Trophoblast cell (in vitro differentiated cells and primary cell): ENCODE results near the gene PACS2.

Source experiments
- DNase-seq, 2 donors: peaks; one replicate each; pipeline ENCODE4 v3.0.0-alpha.2; 2016
- H2AFZ ChIP-seq: 2 replicates; pipeline ENCODE4 v1.6.1; 2013; ENCODE audit warnings: low read length, moderate library complexity, mild to moderate bottlenecking; ENCODE audit not compliant: insufficient read depth, poor library complexity
- H2AK5ac ChIP-seq: 2 replicates; pipeline ENCODE4 v1.6.1; 2013; ENCODE audit warnings: mild to moderate bottlenecking, low read length
- H2BK120ac ChIP-seq: 2 replicates; pipeline ENCODE4 v1.6.1; 2013; ENCODE audit warnings: low read length, mild to moderate bottlenecking, moderate library complexity; ENCODE audit not compliant: insufficient read depth, poor library complexity
- H2BK12ac ChIP-seq: 2 replicates; pipeline ENCODE4 v1.6.1; 2013; ENCODE audit warnings: mild to moderate bottlenecking, low read length, moderate library complexity
- H2BK5ac ChIP-seq: 2 replicates; pipeline ENCODE4 v1.6.1; 2013; ENCODE audit warnings: low read length, low read depth, moderate library complexity, mild to moderate bottlenecking; ENCODE audit not compliant: poor library complexity
- H3K14ac ChIP-seq: 2 replicates; pipeline ENCODE4 v1.6.1; 2013; ENCODE audit warnings: mild to moderate bottlenecking, low read length
- H3K18ac ChIP-seq: 2 replicates; pipeline ENCODE4 v1.6.1; 2013; ENCODE audit warnings: mild to moderate bottlenecking, low read length
- H3K23ac ChIP-seq: 2 replicates; pipeline ENCODE4 v1.6.1; 2013; ENCODE audit warnings: low read length
- H3K27ac ChIP-seq: 2 replicates; pipeline ENCODE4 v1.5.1; 2013; ENCODE audit warnings: low read depth, mild to moderate bottlenecking, inconsistent platforms, low read length, moderate library complexity
- H3K27me3 ChIP-seq: 2 replicates; pipeline ENCODE4 v1.6.1; 2013; ENCODE audit warnings: inconsistent platforms, mild to moderate bottlenecking, low read length, moderate library complexity; ENCODE audit not compliant: insufficient read depth
- H3K36me3 ChIP-seq, 2 experiments: 1 replicate in 1 of 2; 2 replicates in 1 of 2; pipeline ENCODE4 v1.6.1; 2013; ENCODE audit warnings: low read length in 2 of 2, mild to moderate bottlenecking in 2 of 2, moderate library complexity in 1 of 2; ENCODE audit not compliant: insufficient read depth in 2 of 2, control insufficient read depth in 1 of 2
- H3K4ac ChIP-seq: 2 replicates; pipeline ENCODE4 v1.6.1; 2013; ENCODE audit warnings: low read depth, mild to moderate bottlenecking, low read length, moderate library complexity
- H3K4me1 ChIP-seq, 2 experiments: 1 replicate in 1 of 2; 2 replicates in 1 of 2; pipeline ENCODE4 v1.6.1; 2013; ENCODE audit warnings: low read length in 2 of 2, mild to moderate bottlenecking in 2 of 2, moderate library complexity in 1 of 2; ENCODE audit not compliant: insufficient read depth in 2 of 2, control insufficient read depth in 1 of 2
- H3K4me2 ChIP-seq: 2 replicates; pipeline ENCODE4 v1.6.1; 2013; ENCODE audit warnings: inconsistent platforms, mild to moderate bottlenecking, low read length, moderate library complexity
- H3K4me3 ChIP-seq: 2 replicates; pipeline ENCODE4 v1.5.1; 2013; ENCODE audit warnings: mild to moderate bottlenecking, low read depth, low read length, inconsistent platforms
- H3K79me1 ChIP-seq: one replicate; pipeline ENCODE4 v1.6.1; 2013; ENCODE audit warnings: low read length
- H3K79me2 ChIP-seq: 2 replicates; pipeline ENCODE4 v1.6.1; 2013; ENCODE audit warnings: low read length, mild to moderate bottlenecking; ENCODE audit not compliant: control insufficient read depth, insufficient read depth, poor library complexity
- H3K9ac ChIP-seq: 2 replicates; pipeline ENCODE4 v1.6.1; 2013; ENCODE audit warnings: mild to moderate bottlenecking, low read length
- H3K9me3 ChIP-seq: 2 replicates; pipeline ENCODE4 v1.6.1; 2013; ENCODE audit warnings: low read depth, mild to moderate bottlenecking, control low read depth, inconsistent platforms, low read length; ENCODE audit not compliant: insufficient read depth
- H4K12ac ChIP-seq: 2 replicates; pipeline ENCODE4 v1.6.1; 2013; ENCODE audit warnings: low read depth, mild to moderate bottlenecking, low read length, moderate library complexity
- H4K8ac ChIP-seq: 2 replicates; pipeline ENCODE4 v1.6.1; 2013; ENCODE audit warnings: low read depth, mild to moderate bottlenecking, low read length, moderate library complexity
- H4K91ac ChIP-seq: one replicate; pipeline ENCODE4 v1.6.1; 2013; ENCODE audit warnings: low read depth, mild to moderate bottlenecking, low read length, moderate library complexity
- WGBS: extraction: QIAGEN DNeasy Blood & Tissue Kit; methylation state at CpG from one replicate; pipeline ENCODE4 v1.1.7; 2013; ENCODE audit warnings: missing lambda C conversion rate; ENCODE audit not compliant: insufficient read length, insufficient coverage; ENCODE audit errors: extremely low coverage; 5-methylcytosine and 5-hydroxymethylcytosine counted together

The PACS2 gene

DNA sequence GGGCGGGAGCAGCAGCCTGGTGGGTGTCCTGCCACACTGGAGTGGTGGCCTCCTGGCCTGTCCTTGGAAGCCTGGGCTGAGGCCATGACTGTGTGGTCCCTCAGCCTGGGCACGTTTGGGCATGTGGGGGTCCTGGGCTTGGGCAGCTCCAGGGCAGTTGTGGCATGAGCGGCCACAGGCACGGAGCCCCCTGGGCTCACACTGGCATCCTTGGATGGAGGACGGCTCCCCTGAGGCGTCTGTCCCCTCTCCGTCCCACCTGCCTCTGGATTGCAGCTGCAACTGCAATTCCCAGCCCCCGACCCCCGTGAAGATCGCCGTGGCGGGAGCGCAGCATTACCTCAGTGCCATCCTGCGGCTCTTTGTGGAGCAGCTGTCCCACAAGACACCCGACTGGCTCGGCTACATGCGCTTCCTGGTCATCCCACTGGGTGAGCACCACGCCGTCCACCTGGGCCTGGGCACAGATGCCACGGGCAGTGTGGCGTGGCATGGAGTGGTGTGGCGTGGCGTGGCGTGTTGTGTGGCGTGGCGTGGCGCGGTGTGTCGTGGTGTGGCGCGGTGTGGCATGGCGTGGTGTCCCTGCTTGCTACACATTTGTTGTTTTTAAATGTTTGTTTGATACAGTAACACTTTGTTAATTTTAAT lies 68.7 kb downstream of the PACS2 start:
- no peak overlapping the region for H3K4me2 ChIP-seq
- H2BK5ac ChIP-seq: no peak overlapping the region
- H3K9ac ChIP-seq: no peak overlapping the region
- no peak overlapping the region for H4K91ac ChIP-seq
- no peaks in the 10 kb centered on the region for H3K79me1 ChIP-seq
- no peak overlapping the region for H2AFZ ChIP-seq
- H4K12ac ChIP-seq: no peak overlapping the region
- H2BK120ac ChIP-seq: no peak overlapping the region
- no peak overlapping the region for H2BK12ac ChIP-seq
- no peak overlapping the region for H3K4me3 ChIP-seq
- no peak overlapping the region for H3K18ac ChIP-seq
- no peak overlapping the region for H3K4ac ChIP-seq
- no CpG with 5 or more reads among the region's 32 CpGs for WGBS
- no peak overlapping the region for H3K27ac ChIP-seq
- peaks cover 2% of the 10 kb centered on the region for H3K9me3 ChIP-seq
- no peak overlapping the region for H3K14ac ChIP-seq
- H3K79me2 ChIP-seq: no peaks in the 10 kb centered on the region
- no peak overlapping the region for H2AK5ac ChIP-seq
- peaks cover 44 to 62% of the 10 kb centered on the region in 2 experiments for H3K36me3 ChIP-seq
- H3K27me3 ChIP-seq: no peaks in the 10 kb centered on the region
- no peak overlapping the region for H3K23ac ChIP-seq
- no peak for DNase-seq
- no peaks in the 10 kb centered on the region for H3K4me1 ChIP-seq
- H4K8ac ChIP-seq: no peak overlapping the region

DNA sequence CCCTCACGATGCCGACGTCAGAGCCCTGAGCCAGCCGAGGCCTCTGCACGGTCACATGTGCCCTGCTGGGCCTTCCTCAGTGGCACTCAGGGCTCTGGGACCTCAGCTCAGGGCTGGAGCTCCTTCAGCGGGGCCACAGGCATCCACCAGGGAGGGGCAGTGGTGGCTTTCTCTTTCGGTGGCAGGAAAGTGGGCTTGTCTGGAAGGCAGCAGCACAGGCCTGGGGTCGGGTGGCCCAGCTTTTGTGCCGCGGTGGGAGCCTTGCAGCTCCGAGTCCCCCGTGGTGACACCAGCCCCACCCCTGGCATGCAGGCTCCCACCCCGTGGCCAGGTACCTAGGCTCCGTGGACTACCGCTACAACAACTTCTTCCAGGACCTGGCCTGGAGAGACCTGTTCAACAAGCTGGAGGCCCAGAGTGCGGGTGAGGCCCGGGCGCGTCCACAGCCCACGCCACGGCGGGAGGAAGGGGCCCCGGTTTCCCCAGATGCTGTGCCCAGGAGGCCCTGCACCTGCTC lies 69.6 kb downstream of the PACS2 start:
- H2BK120ac ChIP-seq: no peak overlapping the region
- no CpG with 5 or more reads among the region's 23 CpGs for WGBS
- H3K4me1 ChIP-seq: no peaks in the 10 kb centered on the region
- H3K9me3 ChIP-seq: peaks cover 2% of the 10 kb centered on the region
- no peak overlapping the region for H3K23ac ChIP-seq
- no peak overlapping the region for H3K18ac ChIP-seq
- no peak overlapping the region for H2BK12ac ChIP-seq
- no peak overlapping the region for H3K4me3 ChIP-seq
- peaks cover 44 to 62% of the 10 kb centered on the region in 2 experiments for H3K36me3 ChIP-seq
- no peak overlapping the region for H2AFZ ChIP-seq
- H3K4me2 ChIP-seq: no peak overlapping the region
- no peaks in the 10 kb centered on the region for H3K79me1 ChIP-seq
- no peaks in the 10 kb centered on the region for H3K27me3 ChIP-seq
- no peak overlapping the region for H3K9ac ChIP-seq
- no peak overlapping the region for H3K27ac ChIP-seq
- H3K14ac ChIP-seq: no peak overlapping the region
- no peak overlapping the region for H4K8ac ChIP-seq
- H3K79me2 ChIP-seq: no peaks in the 10 kb centered on the region
- no peak overlapping the region for H2AK5ac ChIP-seq
- no peak for DNase-seq
- H2BK5ac ChIP-seq: no peak overlapping the region
- H4K91ac ChIP-seq: no peak overlapping the region
- H4K12ac ChIP-seq: no peak overlapping the region
- H3K4ac ChIP-seq: no peak overlapping the region

DNA sequence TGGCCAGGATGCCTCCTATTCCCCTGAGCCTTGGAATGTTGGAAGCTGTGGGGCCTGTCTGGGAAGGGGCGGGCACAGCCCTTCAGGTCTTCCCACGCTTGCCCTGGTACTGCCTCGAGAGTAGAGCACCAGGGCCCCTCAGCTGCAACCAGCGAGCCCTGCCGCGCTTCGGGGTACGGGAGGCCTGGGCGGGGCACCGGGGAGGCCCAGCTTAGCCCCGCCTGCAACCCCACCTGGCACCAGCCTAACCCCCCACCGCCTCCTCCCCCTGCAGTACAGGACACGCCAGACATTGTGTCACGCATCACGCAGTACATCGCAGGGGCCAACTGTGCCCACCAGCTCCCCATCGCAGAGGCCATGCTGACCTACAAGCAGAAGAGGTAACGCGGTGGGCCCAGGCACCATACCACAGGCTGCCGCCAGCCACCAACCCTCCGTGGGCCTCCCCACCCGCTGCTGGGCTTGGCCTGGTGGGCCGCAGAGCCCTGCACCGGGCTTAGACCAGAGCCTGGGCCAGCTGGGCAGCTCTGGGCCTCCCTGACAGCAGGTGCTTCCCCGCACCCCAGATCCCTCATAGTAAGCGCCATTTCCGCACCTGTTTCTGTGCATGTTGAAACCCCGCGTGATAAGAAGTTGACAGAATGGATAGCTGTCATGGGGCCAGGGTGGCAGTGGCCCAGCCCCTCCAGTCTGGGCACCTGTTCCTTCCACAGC lies 70.2 kb downstream of the PACS2 start:
- Histone ChIP-seq H3K14ac (no peak overlapping the region), H2AFZ (no peak overlapping the region), H3K27me3 (no peaks in the 10 kb centered on the region), H3K23ac (no peak overlapping the region), H4K8ac (no peak overlapping the region), H2BK12ac (no peak overlapping the region), H4K12ac (no peak overlapping the region), H2AK5ac (no peak overlapping the region), H3K4me2 (no peak overlapping the region), H3K4ac (no peak overlapping the region), H3K9me3 (peaks cover 2% of the 10 kb centered on the region), H3K18ac (no peak overlapping the region), H3K4me3 (no peak overlapping the region), H3K27ac (no peak overlapping the region), H3K79me1 (no peaks in the 10 kb centered on the region), H3K4me1 (no peaks in the 10 kb centered on the region), H4K91ac (no peak overlapping the region), H2BK120ac (no peak overlapping the region), H2BK5ac (no peak overlapping the region), H3K36me3 (peaks cover 41 to 61% of the 10 kb centered on the region in 2 experiments), H3K9ac (no peak overlapping the region), H3K79me2 (no peaks in the 10 kb centered on the region)
- WGBS: no CpG with 5 or more reads among the region's 29 CpGs
- DNase-seq: no peak

DNA sequence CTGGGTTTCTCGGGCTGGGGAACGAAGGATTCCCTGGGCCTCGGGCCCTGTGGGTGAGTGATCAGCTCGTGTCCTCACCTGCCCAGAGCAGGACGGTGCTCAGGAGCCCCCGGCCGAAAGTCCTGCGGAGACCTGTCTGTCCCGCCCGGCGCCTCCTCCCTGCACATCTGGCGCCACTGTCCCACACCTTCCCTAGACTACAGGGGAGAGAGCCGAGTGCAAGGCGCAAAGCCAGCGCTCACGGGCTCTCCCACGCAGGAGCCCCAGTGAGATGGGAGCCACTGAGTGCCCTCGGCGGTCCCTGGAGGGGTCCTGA lies 70.7 kb downstream of the PACS2 start:
- H4K91ac ChIP-seq: no peak overlapping the region
- H3K23ac ChIP-seq: no peak overlapping the region
- no peak overlapping the region for H3K4ac ChIP-seq
- H3K79me2 ChIP-seq: no peaks in the 10 kb centered on the region
- H3K18ac ChIP-seq: no peak overlapping the region
- H3K4me3 ChIP-seq: no peak overlapping the region
- no peak overlapping the region for H4K8ac ChIP-seq
- no peak overlapping the region for H2AFZ ChIP-seq
- no peak overlapping the region for H3K27ac ChIP-seq
- H2BK120ac ChIP-seq: no peak overlapping the region
- no peaks in the 10 kb centered on the region for H3K79me1 ChIP-seq
- DNase-seq: no peak
- H3K4me2 ChIP-seq: no peak overlapping the region
- no peak overlapping the region for H3K9ac ChIP-seq
- no peaks in the 10 kb centered on the region for H3K4me1 ChIP-seq
- no CpG with 5 or more reads among the region's 19 CpGs for WGBS
- no peak overlapping the region for H2BK12ac ChIP-seq
- no peak overlapping the region for H3K14ac ChIP-seq
- H2BK5ac ChIP-seq: no peak overlapping the region
- no peak overlapping the region for H4K12ac ChIP-seq
- H3K9me3 ChIP-seq: peaks cover 2% of the 10 kb centered on the region
- H3K27me3 ChIP-seq: no peaks in the 10 kb centered on the region
- H2AK5ac ChIP-seq: no peak overlapping the region
- H3K36me3 ChIP-seq: peaks cover 37 to 58% of the 10 kb centered on the region in 2 experiments
